GM23248 (cell line): ENCODE data around the gene SF3A2.

Experiments used
- EZH2 ChIP-seq: fragments of 200-600 bp; sonication (generic); IDR thresholded peaks from 2 replicates; pipeline ENCODE4 v1.6.1; 2018; ENCODE audit warnings: antibody characterized with exemption, mild to moderate bottlenecking; ENCODE audit not compliant: insufficient read depth, poor library complexity, severe bottlenecking
- EZH2phosphoT487 ChIP-seq: fragments of 200-600 bp; sonication (generic); IDR thresholded peaks from 2 replicates; pipeline ENCODE4 v1.6.1; 2018; ENCODE audit warnings: antibody characterized with exemption, moderate library complexity, mild to moderate bottlenecking, low read depth; ENCODE audit not compliant: insufficient read depth

- TF ChIP-seq EZH2phosphoT487 (no peak), EZH2 (no peak)
Observed at GRCh38 chr19:2221918-2222317, 14.7 kb upstream of the SF3A2 start.
